Stimulated activated CD4-positive, alpha-beta T cell treated with anti-CD3 and anti-CD28 coated beads, Interleukin-1b, Interleukin-23, amount 100 ng/mL, for 24 hours (primary cell): ENCODE measurements around the gene RIOK2.

Experiments
- DNase-seq, 4 experiments: peaks; one replicate each; pipeline ENCODE4 v3.0.0-alpha.2; 2020; ENCODE audit warnings: low read depth in 4 of 4, low spot score in 1 of 4

Gene RIOK2

GRCh38 chr5:97127727-97128126 lies 55.3 kb downstream of the RIOK2 start:
- DNase-seq, result no peak

- DNase-seq, result no peak
These were observed 57.8 kb downstream of the RIOK2 start for GRCh38 chr5:97125125-97125683.

GRCh38 chr5:97124335-97124734 lies 58.7 kb downstream of the RIOK2 start:
- no peak for DNase-seq

- DNase-seq, result no peak
These were observed 61.2 kb downstream of the RIOK2 start for GRCh38 chr5:97121848-97122247.

- no peak for DNase-seq
These were observed 62.9 kb downstream of the RIOK2 start for GRCh38 chr5:97120195-97120594.

- no peak for DNase-seq
These were observed 64.0 kb downstream of the RIOK2 start for GRCh38 chr5:97119007-97119390.

- DNase-seq, result no peak
These were observed 64.6 kb downstream of the RIOK2 start for GRCh38 chr5:97118261-97119006.

- DNase-seq, result no peak
These were observed 67.1 kb downstream of the RIOK2 start for GRCh38 chr5:97115932-97116331.

GRCh38 chr5:97112230-97112629 lies 70.8 kb downstream of the RIOK2 start:
- DNase-seq, result no peak

- DNase-seq, result no peak
These were observed 71.4 kb downstream of the RIOK2 start for GRCh38 chr5:97111616-97112015.

GRCh38 chr5:97111004-97111403 lies 72.0 kb downstream of the RIOK2 start:
- no peak for DNase-seq
